GM18508 (cell line): ENCODE data around the gene POP4.

ENCODE experiments used
- ATAC-seq: cut with Tn5 transposase; IDR thresholded peaks from one replicate; pipeline ENCODE4 v1.9.1; 2021; ENCODE audit warnings: moderate number of reproducible peaks; ENCODE audit not compliant: insufficient read depth, unreplicated experiment

Gene POP4

DNA sequence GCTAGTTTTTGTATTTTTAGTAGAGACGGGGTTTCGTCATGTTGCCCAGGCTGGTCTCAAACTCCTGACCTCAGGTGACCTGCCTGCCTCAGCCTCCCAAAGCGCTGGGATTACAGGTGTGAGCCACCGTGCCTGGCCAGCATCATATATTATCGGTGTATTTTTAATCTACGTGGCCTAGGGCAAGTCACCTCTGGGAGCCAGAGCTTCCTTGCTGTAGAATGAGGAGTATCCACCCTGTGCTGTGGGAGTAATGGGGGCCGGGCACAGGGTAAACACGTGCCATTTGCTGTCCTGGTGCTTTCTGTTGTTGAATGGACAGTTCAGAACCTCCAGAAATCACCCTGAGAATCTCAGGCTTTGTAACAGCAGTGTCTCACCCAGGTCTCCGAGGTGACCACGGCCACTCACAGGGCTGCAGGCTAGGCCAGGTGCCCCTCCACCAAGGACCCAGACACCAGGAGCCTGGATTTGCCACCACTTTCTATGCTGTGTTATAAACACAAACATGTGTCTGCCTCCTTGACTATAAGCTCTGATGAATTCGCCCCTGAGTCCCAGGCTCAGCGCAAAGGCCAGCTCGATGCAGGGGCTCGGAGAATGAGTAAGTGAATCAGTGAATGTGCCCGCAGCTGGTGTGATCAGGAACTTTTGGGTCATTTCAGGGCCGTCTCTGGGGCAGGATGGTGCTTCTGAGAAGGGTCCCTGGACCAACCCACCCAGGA is 22.7 kb downstream of the POP4 start:
- ATAC-seq, result no peak

DNA sequence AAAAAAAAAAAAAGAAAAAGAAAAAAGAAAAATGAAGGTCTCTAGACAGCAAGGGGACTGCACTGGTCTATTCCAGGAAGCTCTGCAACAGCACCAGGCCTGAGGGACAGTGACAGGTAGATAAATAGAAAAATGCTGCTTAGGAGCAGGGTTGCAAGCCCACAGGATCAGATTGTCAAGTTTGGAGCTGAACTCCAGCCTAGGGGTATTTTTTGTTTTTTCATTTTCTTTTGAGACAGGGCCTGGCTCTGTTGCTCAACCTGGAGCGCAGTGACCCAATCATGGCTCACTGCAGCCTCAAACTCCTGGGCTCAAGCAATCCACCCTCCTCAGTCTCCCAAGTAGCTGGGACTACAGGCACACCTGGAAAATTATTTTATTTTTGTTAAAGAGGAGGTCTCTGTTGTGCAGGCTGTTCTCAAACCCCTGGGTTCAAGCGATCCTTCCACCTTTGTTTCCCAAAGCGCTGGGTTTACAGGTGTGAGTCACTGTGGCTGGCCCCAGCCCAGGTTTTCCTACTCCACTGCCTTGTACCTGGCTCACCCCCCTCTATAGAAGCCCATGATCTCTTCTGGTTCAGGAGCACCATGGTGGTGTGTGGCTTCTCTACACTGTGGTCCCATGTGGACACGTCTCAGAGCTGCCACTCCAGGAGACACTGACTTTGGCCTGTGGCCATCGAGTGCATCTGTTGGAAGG is 23.9 kb downstream of the POP4 start:
- ATAC-seq, result no peak

- no peak for ATAC-seq
Measured at GRCh38 chr19:29630655-29631054, 24.6 kb downstream of the POP4 start.

DNA sequence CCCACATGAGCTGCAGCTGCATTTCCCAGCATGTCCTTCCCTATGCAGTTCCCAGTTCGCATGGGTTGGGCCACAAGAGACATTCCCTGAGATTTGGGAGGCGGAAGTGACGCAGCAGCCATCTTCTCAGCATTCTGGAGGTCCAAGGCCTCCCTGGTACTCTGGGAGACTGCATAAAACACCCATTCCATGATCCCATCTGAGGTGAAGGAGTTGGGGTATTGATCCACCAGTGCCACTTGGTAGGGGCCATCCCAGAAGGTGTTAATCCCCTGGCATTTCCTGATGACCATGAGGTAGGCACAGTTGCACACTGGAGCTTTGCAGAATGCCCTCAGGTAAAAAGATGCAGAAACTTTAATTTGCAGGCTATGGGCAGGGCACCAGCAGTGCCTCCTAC is 25.4 kb downstream of the POP4 start:
- ATAC-seq, result no peak

- ATAC-seq, result no peak
Measured at GRCh38 chr19:29634002-29634401, 27.9 kb downstream of the POP4 start.

DNA sequence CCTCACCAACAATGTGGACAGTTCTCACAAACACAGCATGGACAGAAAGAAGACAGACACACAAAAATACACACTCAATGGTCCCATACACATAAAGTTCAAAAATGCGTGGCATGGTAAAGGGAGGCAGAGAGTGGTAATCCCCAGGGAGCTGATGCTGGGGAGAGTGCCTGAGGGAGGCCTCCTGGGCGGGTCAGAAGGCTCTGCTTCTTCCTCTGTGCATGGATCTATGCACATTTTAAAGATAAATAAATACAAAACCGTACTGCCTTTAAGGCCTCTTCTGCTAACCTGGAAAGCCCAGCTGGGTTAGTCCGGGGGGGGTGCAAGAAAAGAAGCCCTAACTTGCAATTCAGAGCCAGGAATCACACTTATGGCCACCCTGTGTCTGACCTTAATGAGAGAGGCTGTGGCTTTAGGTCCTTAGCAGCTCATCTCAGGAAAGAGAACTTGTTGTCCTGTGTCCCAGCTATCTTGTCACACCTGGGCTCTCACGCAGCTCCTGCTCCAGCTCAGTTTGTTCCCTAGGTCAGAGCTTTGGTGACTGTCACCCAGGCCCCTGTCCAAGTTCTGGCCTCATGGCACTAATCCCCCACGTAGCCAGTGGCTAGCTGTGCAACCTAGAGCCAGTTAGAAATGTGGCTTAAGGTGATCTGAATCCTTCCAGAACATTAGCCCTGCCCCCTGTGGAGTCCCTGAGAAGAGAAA is 28.5 kb downstream of the POP4 start:
- no peak for ATAC-seq

DNA sequence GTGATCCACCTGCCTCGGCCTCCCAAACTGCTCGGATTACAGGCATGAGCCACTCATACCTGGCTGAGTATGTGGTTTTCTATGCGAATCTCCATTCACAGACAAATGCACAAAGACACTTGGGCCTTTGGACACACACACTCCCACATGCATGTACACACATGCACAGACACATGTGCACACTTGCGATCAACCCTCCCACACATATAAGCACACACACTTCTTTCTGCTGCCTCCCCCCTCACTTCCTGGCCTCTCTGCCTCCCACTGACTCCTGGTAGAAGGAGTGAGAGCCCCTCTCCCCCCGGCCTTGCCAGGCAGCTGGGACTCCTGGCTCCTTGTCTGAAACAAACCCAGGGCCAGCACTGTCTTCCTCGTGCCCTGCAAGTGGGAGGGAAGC is 29.9 kb downstream of the POP4 start:
- no peak for ATAC-seq

DNA sequence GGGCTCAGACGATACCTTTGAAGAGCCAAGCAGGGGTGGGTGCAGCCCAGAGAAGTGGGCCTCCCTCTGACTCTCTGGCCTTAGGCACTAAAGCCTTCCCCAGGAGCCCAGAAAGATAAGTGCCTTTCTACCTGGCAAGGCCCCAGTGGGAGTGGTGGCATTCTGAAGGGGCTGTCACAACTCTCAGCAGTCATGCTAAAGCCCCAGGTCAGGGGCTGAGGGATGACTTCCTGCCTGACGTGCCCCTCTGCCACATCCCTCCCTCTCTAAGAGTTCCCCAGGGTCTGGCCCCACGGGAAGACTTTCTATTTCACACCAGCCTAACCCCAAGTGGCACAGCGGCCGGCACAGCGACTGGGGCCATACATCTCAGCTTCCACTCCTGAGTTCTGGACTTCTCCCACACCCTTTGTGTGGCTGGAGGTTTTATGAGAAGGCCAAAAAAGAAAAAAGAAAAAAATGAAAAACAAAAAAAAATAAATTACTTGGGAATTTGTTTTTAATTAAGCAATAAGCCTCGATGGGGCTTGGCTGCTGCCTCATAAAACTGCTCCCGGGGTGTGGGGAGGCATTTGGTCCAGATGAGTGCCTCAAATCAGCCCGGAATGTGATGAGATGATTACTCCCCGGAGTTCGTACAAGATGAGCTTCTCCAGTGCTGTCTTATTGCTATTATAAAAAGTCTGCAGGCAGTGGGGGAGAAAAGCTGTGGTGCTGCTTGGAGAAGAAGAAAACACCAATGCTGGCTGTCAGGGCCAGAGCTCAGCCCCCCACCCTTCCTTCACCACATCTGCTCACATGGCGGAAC is 30.7 kb downstream of the POP4 start:
- no peak for ATAC-seq

GRCh38 chr19:29639086-29639485 is 33.0 kb downstream of the POP4 start:
- ATAC-seq, result no peak

DNA sequence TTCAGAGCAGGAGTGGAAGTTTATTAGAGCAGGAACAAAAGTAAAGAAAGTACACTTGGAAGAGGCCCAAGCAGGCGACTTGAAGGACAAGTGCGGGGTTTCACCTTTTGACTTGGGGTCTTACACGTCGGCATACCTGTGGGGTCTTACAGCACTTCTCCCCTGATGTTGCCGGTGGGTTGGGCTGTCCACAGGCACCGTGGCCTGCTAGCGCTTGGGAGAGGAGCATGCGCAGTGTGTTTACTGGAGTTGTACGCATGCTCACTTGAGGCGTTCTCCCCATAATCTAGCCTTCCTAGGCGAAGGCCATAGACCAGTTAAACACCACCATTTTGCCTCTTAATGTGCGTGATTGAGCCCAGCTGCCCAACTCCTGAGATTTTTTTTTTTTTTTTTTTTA is 34.1 kb downstream of the POP4 start:
- no peak for ATAC-seq

- ATAC-seq, result no peak
Measured at GRCh38 chr19:29641597-29641996, 35.5 kb downstream of the POP4 start.

- ATAC-seq, result no peak
Measured at GRCh38 chr19:29643361-29643935, 37.4 kb downstream of the POP4 start.

DNA sequence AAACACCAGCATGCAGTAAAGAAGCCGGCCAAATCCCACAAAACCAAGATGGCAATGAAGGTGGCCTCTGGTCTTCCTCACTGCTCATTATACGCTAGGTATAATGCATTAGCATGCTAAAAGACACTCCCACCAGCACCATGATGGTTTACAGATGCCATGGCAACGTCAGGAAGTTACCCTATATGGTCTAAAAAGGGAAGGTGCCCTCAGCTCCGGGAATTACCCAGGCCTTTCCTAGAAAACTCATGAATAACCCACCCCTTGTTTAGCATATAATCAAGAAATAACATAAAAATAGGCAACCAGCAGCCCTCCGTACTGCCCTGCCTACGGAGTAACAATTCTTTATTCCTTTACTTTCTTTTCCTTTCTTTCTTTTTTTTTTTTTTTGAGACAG is 38.1 kb downstream of the POP4 start:
- ATAC-seq, result no peak

GRCh38 chr19:29645491-29645867 is 39.4 kb downstream of the POP4 start:
- ATAC-seq, result no peak

DNA sequence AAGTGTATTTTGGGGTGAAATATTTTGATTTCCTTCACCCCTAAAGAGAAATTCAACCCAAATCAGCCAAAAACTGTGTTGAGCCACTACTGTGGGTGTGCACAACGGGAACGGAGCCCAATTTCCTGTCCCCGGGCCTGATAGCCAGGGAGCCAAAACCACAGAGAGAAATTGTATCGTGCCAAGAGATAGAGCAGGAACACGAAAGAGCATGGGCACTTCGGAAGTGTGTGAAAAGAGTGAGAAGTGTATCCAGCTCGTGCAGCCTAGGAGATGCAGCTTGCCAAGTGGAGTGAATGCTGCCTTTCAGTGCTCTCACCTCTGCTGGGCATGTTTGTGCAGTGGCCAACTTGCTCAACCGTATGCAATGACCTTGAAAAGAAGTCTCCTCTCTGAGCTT is 39.8 kb downstream of the POP4 start:
- no peak for ATAC-seq

DNA sequence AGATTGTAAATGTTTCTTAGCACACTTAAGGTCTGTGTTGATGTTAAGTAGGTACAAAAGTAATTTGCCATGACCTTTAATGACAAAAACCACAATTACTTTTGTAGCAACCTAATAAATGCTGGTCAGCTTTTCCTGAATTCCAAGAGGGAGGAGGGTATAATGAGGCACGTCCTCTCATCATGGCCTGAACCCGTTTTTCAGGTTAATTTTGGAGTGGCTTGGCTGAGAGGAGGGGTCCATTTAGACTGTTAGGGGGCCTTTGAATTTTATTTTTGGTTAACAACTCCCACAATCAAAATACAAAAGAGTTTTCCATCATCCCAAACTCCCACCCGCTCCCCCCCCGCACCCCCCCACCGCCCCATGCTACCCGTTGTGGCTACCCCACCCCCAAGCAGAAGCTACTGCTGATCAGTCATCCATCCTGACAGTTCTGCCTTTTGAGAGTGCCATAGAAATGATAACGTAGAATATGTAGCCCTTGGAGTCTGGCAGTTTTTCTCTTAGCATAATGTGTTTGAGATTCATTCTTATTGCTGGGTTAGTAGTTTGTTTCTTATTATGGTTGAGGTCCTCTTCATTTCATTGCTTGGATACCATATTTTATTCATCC is 44.8 kb downstream of the POP4 start:
- ATAC-seq, result no peak

- no peak for ATAC-seq
Measured at GRCh38 chr19:29651622-29652394, 45.7 kb downstream of the POP4 start.

- no peak for ATAC-seq
Measured at GRCh38 chr19:29653398-29653797, 47.3 kb downstream of the POP4 start.

- ATAC-seq, result no peak
Measured at GRCh38 chr19:29655648-29656335, 49.7 kb downstream of the POP4 start.
